ENCODE results near the gene DESI1. TPM values are rescaled to one million over a fixed set of nuclear protein-coding genes. Genes with fewer than 3 reads are reported as not detected.
"Not testable (repeated sequence)": the region's sequence is repeated elsewhere in the genome, so short reads cannot be mapped to it uniquely, and the experiment has no call there.

The DESI1 gene
- total RNA-seq, result 10 to 100 TPM; 56.5 to 64.0 TPM
- long read RNA-seq, partial matches to known transcripts, result 0 of 16 reads
- long read RNA-seq, other reads (novel, unspliced or antisense), result 11 of 16 reads

DNA sequence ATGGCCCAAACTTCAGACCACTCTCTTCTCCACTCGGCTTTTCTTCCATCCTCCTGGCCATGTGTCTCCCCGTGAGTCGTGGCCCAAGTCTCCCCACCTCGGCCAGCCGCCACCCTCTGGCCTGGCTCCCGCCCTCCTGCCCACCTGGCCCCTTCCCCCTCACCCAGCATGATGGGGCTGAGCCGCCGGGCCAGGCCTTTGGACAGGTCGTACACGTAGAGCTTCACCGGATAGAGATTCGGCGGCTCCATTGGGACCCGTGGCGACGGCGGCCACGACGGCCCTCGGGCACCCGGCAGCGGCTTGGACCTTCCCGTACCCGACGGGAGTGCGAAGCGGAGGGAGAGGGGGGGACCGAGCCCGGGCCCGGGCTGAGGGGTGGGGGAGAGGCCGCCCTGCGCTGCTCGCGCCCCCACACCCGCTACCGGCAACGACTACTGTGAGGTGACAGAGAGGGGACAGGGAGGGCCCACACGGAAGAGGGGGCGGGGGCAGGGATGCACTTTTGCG, at the start of gene DESI1:
TSS of gene DESI1 (minus strand) at position 455 of the 510 bp plus-strand sequence. CDS start at position 251, 204 bp downstream.
- DNase-seq (no peak), ATAC-seq (peak; percentile 16 to 48)
- intact Hi-C loops (cut with DNase I), result no loop called here

DNA sequence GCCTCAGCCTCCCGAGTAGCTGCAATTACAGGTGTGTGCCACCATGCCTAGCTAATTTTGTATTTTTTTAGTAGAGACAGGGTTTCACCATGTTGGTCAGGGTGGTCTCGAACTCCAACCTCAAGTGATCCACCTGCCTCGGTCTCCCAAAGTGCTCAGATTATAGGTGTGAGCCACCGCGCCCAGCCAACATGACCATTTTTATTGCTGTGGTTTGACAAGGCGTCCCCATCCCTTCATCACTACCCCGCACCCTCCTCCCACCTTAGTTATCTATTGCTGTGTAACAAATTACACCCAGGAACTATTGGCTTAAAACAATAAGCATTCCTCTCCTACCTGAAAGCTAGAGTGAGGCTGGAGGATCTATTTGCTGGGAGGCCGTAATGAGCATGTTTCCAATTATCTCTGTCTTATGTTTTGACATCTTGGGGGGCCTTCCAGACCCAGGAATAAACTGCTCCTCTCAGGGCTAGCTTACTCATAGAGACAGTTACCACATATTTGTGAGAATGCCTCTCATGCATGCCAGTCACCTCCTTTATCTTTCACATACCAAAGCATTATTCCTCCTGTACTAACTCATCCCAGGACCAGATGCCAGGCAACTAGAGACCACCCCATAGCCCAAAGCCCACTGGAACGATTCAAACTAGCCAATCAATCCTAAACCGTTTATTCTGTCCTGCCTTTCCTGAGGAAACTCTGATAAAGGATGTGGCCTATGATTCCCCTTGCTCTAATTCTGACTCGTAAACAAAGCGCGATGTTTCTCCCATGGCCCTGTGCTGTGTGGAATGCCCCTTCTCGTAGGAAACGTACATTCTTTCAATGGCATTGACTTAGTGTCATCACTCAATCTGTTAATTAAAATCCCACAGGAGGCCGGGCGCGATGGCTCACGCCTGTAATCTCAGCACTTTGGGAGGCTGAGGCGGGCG, 48.4 kb upstream of the DESI1 start:
- intact Hi-C loops (cut with DNase I), result no loop called here
- no peak for DNase-seq
- ATAC-seq, result no peak

DNA sequence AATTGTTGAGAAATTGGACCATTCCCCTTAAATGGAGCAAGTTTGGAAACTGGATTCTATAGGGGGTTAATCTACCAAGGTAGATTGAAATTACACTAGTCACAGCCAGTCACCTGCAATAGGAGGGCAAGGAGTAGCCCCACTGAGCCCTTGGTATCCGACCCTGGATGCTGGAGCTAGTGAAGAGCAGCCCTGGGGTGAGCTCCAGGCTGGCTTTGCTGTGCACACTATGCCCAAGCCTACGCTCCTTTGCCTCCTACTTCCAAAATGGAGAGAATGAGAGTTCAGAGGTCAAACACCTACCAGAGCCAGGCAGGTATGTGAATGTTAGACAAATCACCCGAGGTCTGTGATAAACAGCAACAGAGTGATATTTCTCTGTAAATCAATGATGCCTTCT, 44.1 kb upstream of the DESI1 start:
- ATAC-seq, result no peak
- no peak for DNase-seq
- intact Hi-C loops (cut with DNase I), result no loop called here

DNA sequence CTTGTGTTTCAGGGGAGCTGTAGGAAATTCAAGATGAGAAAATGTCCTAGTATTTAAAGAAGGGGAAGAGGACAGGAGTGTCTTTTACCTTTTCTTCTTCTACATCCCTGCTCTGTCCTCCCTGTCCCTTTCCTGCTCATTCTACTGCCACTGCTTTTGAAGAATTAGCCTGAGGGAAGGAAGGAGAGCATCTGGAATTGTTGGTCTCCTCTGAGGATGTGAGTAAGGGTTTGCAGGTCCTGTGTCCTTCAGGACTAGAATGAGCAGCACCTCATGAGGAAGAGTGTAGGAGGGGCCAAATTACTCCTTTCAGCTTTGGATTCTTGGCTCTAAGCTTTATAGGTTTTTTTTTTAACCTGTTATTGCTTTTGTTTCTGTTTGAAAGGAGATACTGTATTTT, 43.6 kb upstream of the DESI1 start:
- DNase-seq, result no peak

DNA sequence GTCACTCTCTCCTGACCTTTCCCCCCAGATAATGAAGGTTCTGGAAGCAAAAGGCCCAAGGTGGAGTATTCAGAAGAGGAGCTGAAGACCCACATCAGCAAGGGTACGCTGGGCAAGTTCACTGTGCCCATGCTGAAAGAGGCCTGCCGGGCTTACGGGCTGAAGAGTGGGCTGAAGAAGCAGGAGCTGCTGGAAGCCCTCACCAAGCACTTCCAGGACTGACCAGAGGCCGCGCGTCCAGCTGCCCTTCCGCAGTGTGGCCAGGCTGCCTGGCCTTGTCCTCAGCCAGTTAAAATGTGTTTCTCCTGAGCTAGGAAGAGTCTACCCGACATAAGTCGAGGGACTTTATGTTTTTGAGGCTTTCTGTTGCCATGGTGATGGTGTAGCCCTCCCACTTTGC, 42.8 kb upstream of the DESI1 start:
- intact Hi-C loops (cut with DNase I); DNase-seq; ATAC-seq: not testable (repeated sequence)

More for the DNA sequence above, 43.6 kb upstream of the DESI1 start:
- no peak for ATAC-seq
- intact Hi-C loops (cut with DNase I), result no loop called here

DNA sequence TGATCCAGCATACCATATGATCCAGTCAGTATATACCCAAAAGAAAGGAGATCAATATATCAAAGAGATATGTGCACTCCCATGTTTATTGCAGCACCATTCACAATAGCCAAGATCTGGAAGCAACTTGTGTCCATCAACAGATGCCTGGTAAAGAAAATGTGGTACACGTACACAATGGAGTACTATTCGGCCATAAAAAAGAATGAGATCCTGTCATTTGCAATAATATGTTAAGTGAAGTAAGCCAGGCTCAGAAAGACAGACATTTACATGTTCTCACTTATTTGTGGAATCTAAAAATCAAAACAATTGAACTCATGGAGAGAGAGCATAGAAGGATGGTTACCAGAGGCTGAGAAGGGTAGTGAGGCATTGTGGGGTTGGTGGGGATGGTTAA, 40.9 kb upstream of the DESI1 start:
- no peak for DNase-seq
- intact Hi-C loops (cut with DNase I), result no loop called here

DNA sequence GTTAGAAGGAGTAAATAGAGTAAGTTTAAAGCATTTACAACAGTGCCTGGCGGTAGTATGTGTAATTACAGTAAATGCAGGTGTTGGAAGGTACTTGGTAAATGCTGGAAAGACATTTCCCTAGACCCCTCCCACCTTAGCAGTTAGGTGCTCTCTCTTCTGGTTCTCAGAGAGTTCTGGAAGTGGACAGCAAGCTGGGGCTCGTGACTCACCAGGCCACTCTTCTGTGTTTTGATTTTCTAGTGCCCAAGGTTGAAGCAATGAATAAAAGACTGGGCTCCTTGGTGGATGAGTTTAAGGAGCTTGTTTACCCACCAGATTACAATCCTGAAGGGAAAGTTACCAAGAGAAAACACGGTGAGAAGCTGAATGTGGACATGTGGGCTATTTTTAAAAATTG, 40.2 kb upstream of the DESI1 start:
- DNase-seq, result no peak
- intact Hi-C loops (cut with DNase I), result no loop called here
- peak in 1 of 2 donors; percentile 10 for ATAC-seq

More for the DNA sequence above, 40.9 kb upstream of the DESI1 start:
- no peak for ATAC-seq

DNA sequence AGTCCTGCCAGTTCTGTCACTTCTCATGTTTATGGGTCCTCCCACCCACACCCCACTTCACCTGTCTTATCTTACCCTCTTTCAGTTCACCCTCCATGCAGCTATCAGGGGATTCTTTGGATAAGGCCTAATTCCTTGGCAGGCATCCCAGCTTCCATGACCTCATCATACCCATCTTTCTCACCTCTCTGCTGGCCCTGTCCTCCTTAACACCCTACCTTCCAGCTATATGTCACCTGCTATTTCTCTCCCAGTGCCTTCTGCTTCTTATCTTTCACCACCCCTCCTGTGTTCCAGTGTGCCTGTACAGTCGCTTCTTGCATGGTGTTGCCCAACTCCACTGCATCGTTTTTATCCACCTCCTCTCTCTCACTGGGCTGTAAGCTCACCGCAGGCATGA, 39.6 kb upstream of the DESI1 start:
- DNase-seq, result peak; percentile 67
- intact Hi-C loops (cut with DNase I), result no loop called here
- ATAC-seq, result peak; percentile 93 to 94

DNA sequence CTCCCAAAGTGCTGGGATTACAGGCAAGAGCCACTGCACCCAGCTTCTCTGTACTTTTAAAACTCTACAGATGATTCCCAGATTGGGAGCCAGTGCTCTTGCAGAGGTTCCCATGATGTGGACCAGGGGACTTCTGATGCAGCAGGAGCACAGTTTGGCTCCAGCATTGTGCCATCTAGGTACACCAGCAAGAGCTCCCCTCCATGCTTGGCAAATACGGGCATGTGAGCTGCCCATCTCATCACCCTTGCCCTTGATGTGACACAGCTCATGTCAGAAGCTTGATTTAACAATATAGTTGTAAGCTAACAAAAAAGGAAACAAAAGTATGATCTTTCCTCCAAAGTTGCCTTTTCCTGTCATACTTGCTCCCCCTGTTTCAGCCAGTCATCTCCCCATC, 39.1 kb upstream of the DESI1 start:
- ATAC-seq, result peak; percentile 70 to 73
- intact Hi-C loops (cut with DNase I), result no loop called here
- no peak for DNase-seq

DNA sequence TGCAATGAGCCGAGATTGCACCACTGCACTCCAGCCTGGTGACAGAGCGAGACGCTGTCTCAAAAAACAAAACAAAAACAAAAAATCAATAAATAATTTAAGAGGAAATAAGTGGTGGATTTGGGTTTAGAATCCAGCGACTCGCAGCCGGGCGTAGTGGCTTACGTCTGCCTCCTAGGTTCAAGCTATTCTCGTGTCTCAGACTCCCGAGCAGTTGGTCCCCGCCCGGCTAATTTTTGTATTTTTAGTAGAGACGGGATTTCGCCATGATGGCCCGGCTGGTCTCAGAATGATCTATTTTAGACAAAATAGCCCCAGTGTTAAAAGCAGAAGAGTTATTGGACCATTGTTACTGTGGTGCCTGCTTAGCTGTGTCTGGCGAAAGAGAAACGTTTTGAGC, 38.0 kb upstream of the DESI1 start:
- DNase-seq (no peak), ATAC-seq (no peak)
- intact Hi-C loops (cut with DNase I), result no loop called here

DNA sequence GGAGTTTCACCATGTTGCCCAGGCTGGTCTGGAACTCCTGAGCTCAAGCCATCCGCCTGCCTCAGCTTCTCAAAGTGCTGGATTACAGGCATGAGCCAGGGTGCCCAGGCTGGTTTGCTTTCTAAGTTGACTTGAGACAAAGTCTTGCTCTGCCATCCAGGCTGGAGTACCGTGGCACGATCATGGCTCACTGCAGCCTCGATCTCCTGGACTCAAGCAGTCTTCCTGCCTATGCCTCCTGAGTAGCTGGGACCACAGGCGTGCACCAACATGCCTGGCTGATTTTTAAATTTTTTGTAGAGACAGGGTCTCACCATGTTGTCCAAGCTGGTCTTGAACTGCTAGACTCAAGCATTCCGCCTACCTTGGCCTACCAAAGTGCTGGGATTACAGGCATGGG, 36.9 kb upstream of the DESI1 start:
- intact Hi-C loops (cut with DNase I), result no loop called here
- no peak for ATAC-seq
- DNase-seq, result no peak

DNA sequence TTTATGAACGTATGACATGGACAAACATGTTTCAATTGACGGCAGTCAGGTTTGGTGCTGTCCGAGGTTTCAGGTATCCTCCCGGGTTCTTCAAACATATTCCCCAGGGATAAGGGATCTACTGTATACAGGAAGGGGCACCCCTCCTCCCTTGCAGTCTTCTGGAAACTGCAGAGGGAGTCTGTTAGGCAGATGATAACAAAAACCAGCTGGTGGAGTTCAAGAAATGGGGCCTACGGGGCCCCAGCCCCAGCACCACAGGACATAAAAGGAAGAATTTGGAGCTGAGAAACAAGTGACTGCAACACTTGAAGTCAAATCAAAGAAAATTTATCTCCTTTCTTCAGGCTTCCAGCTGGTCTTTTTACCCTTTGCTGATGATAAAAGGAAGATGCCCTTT, 35.7 kb upstream of the DESI1 start:
- no peak for ATAC-seq
- no peak for DNase-seq
- intact Hi-C loops (cut with DNase I), result no loop called here

DNA sequence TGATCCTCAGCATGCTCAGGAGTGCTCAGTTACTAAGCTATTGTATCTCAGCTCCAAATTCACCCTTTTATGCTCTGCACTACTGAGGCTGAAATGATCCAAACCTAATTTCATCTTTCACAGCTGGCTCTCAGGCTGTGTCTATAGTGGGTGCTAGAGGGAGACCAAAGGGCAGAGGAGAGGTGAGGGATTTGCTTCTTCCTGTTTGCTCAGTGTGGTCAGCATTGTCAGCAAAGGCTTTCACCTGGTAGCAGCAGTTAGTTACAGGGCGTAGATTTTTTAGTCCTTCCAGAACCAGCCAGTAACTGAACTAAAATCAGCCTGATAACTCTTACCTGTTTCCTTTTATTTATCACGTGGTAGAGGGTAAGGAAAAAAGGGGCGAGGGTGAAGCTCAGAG, 33.5 kb upstream of the DESI1 start:
- ATAC-seq (no peak), DNase-seq (no peak)
- intact Hi-C loops (cut with DNase I), result no loop called here

DNA sequence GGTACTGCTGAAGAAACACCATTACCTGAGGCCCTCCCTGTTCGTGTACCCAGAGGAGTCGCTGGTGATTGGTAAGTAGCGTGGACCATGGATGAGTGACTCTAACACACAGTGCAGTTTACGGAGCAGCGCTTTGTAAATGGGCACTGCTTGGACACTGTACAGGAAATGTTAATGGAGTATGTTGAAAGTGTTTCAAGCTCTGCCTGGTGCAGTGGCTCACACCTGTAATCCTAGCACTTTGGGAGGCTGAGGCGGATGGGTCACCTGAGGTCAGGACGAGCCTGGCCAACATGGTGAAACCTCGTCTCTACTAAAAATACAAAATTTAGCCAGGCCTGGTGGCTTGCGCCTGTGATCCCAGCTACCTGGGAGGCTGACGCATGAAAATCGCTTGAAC, 30.0 kb upstream of the DESI1 start:
- intact Hi-C loops (cut with DNase I), result no loop called here
- DNase-seq (no peak), ATAC-seq (no peak)

DNA sequence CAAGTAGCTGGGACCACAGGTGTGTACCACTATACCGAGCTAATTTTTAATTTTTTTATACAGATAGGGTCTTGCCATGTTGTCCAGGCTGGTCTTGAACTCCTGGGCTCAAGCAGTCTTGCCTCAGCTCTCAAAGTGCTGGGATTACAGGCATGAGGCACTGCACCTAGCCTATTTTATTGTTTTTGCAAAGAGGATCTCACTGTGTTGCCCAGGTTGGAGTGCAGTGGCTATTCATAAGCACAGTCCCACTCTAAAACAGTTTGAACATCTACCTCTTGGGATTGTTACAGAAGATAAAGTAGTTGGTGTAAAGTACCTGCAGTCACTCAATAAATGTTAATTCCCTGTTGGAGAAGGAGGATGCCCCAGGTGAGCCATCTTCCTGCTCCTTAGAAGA, 29.4 kb upstream of the DESI1 start:
- intact Hi-C loops (cut with DNase I), result no loop called here

DNA sequence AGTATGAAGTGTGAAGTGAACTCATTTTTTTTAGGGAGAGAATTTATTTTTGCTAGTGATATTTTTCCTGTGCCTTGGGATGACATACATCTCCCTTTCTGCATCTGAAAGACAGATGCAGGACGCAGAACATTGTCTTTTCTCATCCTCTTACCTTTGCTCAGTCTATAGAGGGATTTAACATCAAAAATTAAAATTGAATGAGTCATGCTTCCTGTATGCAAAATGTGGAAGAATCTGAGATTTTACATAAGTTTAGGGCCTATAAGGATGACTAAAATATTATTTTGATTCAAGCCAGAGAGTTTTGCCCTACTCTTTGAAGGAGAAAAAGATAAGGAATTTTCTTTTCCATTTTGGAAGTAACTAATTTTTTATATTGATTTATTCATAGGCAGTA, 27.6 kb upstream of the DESI1 start:
- intact Hi-C loops (cut with DNase I), result no loop called here

More for the DNA sequence above, 29.4 kb upstream of the DESI1 start:
- ATAC-seq (no peak), DNase-seq (no peak)

DNA sequence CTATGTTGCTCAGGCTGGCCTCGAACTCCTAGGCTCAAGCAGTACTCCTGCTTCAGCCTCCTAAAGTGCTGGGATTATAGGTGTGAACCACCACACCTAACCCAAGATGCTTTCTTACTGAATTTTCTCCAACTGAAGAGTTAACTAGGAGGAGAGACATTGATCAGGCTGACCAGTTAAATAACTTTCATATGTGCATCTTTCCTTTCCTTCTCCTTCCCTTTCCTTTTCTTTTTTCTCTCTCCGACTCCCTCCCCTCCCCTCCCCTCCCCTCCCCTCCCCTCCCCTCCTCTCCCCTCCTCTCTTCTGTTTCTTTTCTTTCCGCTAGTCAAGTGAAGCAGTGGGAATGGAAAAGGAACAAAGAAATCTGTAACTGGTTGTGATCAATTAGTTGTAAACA, 26.9 kb upstream of the DESI1 start:
- ATAC-seq (no peak), DNase-seq (no peak)
- intact Hi-C loops (cut with DNase I), result no loop called here

More for the DNA sequence above, 27.6 kb upstream of the DESI1 start:
- DNase-seq (no peak), ATAC-seq (no peak)

DNA sequence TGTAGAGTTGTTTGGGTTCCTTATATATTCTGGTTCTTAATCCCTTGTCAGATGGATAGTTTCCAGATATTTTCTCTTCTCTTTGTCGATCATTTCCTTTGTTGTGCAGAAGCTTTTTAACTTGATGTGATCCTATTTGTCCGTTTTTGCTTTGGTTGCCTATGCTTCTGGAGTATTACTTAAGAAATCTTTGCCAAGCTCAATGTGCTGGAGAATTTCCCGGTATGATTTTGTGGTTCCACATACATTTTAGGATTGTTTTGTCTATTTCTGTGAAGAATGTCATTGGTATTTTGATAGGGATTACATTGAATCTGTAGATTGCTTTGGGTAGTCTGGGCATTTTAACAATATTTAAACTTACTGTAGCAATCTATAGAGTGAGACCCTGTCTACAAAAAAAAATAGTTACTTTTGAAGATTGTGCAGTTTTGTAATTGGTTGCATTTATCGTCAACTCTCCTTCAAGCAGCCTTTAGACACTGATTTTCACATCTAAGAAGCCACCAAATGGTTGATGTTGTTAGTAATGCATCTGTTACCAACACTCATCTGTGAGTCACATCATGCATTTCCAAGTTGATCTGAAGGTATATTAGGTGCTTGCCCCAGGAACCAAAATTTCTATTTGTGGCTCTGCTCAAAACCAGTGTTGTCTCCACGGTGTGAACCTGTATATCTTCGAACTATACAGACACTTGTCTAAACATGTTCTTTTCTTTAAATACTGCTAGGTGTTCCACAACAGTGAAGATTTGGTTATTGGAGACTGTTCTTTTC, 21.7 kb upstream of the DESI1 start:
- intact Hi-C loops (cut with DNase I), result no loop called here
- no peak for ATAC-seq

DNA sequence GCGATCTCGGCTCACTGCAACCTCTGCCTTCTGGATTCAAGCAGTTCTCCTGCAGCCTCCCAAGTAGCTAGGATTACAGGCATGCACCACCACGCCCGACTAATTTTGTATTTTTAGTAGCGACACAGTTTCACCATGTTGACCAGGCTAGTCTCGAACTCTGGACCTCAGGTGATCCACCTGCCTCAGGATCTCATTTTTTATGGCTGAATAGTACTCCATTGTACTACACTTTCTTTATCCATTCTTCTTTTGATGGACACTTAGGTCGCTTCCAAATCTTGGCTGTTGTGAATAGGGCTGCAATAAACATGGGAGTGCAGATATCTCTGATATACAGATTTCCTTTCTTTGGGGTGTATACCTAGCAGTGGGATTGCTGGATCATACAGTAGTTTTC, 21.0 kb upstream of the DESI1 start:
- DNase-seq (no peak), ATAC-seq (no peak)
- intact Hi-C loops (cut with DNase I), result no loop called here

More for the DNA sequence above, 21.7 kb upstream of the DESI1 start:
- DNase-seq, result no peak

DNA sequence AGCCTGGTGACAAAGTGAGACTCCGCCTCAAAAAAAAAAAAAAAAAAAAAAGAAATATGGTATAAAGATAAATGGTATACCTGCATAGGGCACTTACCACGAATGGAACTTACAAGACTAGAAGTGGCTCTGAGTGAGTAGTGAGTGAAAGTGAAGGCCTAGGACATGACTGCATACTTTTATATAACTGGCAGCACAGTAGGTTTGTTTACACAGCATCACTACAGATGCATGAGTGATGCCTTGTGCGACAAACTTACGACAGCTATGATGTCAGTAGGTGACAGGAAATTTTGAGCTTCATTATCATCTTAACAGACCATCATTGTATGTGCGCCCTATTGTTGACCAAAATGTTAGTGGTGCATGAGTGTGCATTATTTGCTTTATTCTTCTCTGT, 17.9 kb upstream of the DESI1 start:
- DNase-seq (no peak), ATAC-seq (no peak)
- intact Hi-C loops (cut with DNase I), result no loop called here

All from left cardiac atrium (tissue), 4 donors.